Thymus (tissue), 11 donors: ENCODE results near the gene TK2. TPM values are rescaled to one million over a fixed set of nuclear protein-coding genes. Genes with fewer than 3 reads are reported as not detected.
"Not testable (repeated sequence)": the region's sequence is repeated elsewhere in the genome, so short reads cannot be mapped to it uniquely, and the experiment has no call there.

Experiments used
- DNase-seq, 9 donors: peaks; one replicate each; pipeline ENCODE4 v3.0.0-alpha.2; 2013; ENCODE audit warnings: low spot score in 9 of 9, low read depth in 6 of 9, missing footprints in 1 of 9
- H3K27ac ChIP-seq, 2 donors: one replicate each; pipeline ENCODE4 v1.5.1; 2013; ENCODE audit warnings: control low read depth in 1 of 2, low read depth in 1 of 2, low read length in 1 of 2, mild to moderate bottlenecking in 1 of 2, moderate library complexity in 1 of 2
- H3K27me3 ChIP-seq, 2 donors: one replicate each; pipeline ENCODE4 v1.5.1; 2013; ENCODE audit warnings: low read length in 1 of 2; ENCODE audit not compliant: control insufficient read depth in 2 of 2, insufficient read depth in 1 of 2
- H3K36me3 ChIP-seq, 2 donors: one replicate each; pipeline ENCODE4 v1.5.1; 2013; ENCODE audit warnings: low read length in 1 of 2, mild to moderate bottlenecking in 1 of 2, moderate library complexity in 1 of 2; ENCODE audit not compliant: control insufficient read depth in 2 of 2, insufficient read depth in 2 of 2
- H3K4me1 ChIP-seq, 2 donors: one replicate each; pipeline ENCODE4 v1.5.1; 2013; ENCODE audit warnings: low read length in 2 of 2; ENCODE audit not compliant: control insufficient read depth in 2 of 2, insufficient read depth in 2 of 2
- H3K4me3 ChIP-seq, 2 donors: one replicate each; pipeline ENCODE4 v1.5.1; 2013; ENCODE audit warnings: low read length in 2 of 2, control low read depth in 1 of 2, mild to moderate bottlenecking in 1 of 2
- H3K9me3 ChIP-seq, 2 donors: one replicate each; pipeline ENCODE4 v1.5.1; 2013; ENCODE audit warnings: low read length in 1 of 2, mild to moderate bottlenecking in 1 of 2; ENCODE audit not compliant: control insufficient read depth in 2 of 2, insufficient read depth in 1 of 2
- WGBS: extraction: QIAGEN DNeasy Blood & Tissue Kit; methylation state at CpG from one replicate; pipeline ENCODE4 v1.1.7; 2013; 5-methylcytosine and 5-hydroxymethylcytosine counted together
- polyA plus RNA-seq: library from polyadenylated mRNA; stranded (reverse); fragments of 200-250 nt; gene quantifications from one replicate; pipeline ENCODE4 v1.2.3, GENCODE V29; 2013
- total RNA-seq: library from RNA; stranded (reverse); fragments of 120-200 nt; gene quantifications from one replicate; pipeline ENCODE4 v1.2.4, GENCODE V29; 2013
- donor health status: healthy.

TK2 gene
- total and polyA plus RNA-seq, 2 donors: 11.9 to 15.9 TPM

DNA sequence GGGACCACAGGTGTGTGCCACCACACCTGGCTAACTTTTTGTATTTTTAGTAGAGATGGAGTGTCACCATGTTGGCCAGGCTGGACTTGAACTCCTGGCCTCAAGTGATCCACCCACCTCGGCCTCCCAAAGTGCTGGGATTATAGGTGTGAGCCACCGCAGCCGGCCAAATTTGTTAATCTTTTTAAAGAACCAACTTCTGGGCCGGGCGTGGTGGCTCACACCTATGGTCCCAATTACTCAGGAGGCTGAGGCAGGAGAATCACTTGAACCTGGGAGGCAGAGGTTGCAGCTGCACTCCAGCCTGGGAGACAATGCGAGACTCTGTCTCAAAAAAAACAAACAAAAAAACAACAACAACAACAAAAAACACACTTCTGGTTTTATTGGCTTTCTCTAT is 84.0 kb downstream of the TK2 start:
- H3K4me3 ChIP-seq, H3K4me1 ChIP-seq, H3K36me3 ChIP-seq, DNase-seq, H3K9me3 ChIP-seq, H3K27ac ChIP-seq: not testable (repeated sequence)
- H3K27me3 ChIP-seq: peaks cover 0 to 16% of the 10 kb centered on the region in 2 donors
- 98% methylated on average over 6 of the region's 6 CpGs for WGBS

DNA sequence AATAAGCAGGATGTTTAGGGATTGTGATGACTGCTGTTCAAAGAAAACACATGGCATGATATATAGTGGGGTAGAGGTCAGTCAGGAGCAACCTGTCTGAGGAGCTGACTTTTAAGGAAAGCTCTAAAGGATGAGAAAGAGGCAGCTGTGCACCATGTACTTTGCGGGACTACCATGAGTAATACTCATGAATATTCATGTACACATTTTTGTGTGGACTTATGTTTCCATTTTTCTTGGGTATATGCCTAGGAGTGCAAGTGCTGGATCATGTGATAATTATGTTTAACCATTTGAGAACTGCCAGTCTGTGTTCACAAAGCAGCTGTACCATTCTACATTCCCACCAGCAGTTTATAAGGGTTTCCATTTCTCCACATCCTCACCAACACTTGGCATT is 87.0 kb downstream of the TK2 start:
- WGBS: 92% methylated on average over 1 of the region's 1 CpG
- H3K4me3 ChIP-seq: no peak overlapping the region
- H3K27ac ChIP-seq: no peak overlapping the region
- peaks cover 0 to 29% of the 10 kb centered on the region in 2 donors for H3K27me3 ChIP-seq
- no peak for DNase-seq
- H3K36me3 ChIP-seq: no peaks in the 10 kb centered on the region
- H3K4me1 ChIP-seq: no peaks in the 10 kb centered on the region
- H3K9me3 ChIP-seq: no peaks in the 10 kb centered on the region

DNA sequence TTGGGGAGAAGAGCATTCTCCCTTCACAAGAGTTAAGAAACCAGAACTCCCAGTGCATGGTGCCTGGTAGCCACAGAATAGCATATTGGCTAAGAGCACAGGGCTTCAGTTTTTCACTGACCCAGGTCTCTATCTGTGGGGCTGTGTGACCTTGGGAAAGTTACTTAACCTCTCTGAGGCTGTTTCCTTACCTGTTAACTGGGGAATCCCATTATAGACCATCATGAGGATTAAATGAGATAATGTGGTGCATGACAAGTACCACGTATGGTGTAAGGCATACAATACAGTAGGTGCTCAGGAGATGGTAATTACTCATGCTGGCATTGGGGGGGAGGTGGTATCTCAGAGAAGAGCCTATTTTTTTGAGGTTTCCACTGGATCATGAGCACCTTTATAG is 89.2 kb downstream of the TK2 start:
- H3K9me3 ChIP-seq: no peaks in the 10 kb centered on the region
- WGBS: 88% methylated on average over 1 of the region's 1 CpG
- no peak for DNase-seq

DNA sequence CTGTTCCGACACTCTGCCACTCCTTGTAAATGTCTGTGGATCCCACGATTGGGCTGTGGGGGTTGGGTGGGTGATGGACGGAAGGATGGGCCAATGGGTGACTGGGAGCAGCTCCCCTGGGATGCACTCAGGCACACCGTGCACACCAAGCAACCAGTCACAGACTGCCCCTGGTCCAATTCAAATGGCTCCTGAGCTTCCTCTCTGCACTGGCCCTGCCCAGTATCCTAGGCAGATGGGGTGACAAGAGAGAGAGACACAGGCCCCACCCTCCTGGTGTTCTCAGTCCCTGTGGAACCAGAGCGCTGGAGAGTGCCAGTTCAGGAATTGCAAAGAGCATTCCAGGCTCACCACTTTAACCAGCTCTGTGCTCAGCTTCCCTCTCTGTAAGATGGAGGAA is 90.0 kb downstream of the TK2 start:
- Histone ChIP-seq H3K4me1 (no peaks in the 10 kb centered on the region), H3K4me3 (no peak overlapping the region), H3K27me3 (peaks cover 0 to 35% of the 10 kb centered on the region in 2 donors), H3K36me3 (no peaks in the 10 kb centered on the region), H3K9me3 (no peaks in the 10 kb centered on the region), H3K27ac (no peak overlapping the region)
- WGBS: 74% methylated on average over 5 of the region's 5 CpGs
- no peak for DNase-seq

More for the DNA sequence above, 89.2 kb downstream of the TK2 start:
- H3K4me1 ChIP-seq: no peaks in the 10 kb centered on the region
- no peak overlapping the region for H3K27ac ChIP-seq
- H3K27me3 ChIP-seq: peaks cover 0 to 35% of the 10 kb centered on the region in 2 donors
- H3K4me3 ChIP-seq: no peak overlapping the region
- H3K36me3 ChIP-seq: no peaks in the 10 kb centered on the region

DNA sequence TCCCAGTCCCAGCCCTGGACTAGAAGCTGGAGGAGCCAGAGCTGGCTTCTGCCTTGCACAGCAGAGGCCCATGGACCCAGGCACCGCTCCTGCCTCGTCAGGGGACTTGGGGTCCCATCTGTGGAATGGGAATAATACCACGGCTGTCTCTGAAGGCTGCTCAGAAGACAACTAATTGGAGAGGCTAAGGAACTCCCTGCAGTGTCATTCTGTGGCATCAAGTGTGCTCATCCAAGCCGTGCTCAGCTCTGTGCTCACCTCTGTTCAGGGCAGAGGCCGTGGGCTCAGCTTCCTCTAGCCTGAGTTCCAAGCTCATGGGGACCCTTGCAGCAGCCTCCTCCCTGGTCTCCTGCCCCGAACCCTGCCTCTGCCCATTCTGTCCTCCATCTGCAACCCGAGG is 91.1 kb downstream of the TK2 start:
- no peaks in the 10 kb centered on the region for H3K9me3 ChIP-seq
- no peak for DNase-seq
- H3K36me3 ChIP-seq: no peaks in the 10 kb centered on the region
- WGBS: 91% methylated on average over 7 of the region's 7 CpGs
- peaks cover 0 to 33% of the 10 kb centered on the region in 2 donors for H3K27me3 ChIP-seq
- no peaks in the 10 kb centered on the region for H3K4me1 ChIP-seq
- H3K4me3 ChIP-seq: no peak overlapping the region
- H3K27ac ChIP-seq: no peak overlapping the region

DNA sequence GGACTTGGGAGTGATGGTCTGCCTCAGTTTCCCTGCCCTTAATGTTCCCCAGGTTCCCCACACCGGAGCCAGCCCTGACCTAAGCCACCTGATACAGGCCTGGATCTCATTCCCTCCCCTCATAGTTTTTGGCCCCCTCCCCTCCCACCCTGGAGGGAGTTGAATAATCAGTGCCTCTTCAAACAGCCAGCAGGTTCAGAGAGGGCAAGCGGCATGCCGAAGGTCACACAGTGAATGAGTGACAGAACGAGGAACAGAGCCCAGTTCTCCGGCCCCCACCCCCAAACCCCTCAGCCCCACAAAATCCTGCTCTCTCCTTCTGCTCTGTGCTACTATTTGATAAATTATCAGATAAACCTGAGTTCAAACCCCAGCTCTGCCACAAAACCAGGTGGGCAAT is 91.6 kb downstream of the TK2 start:
- no peak for DNase-seq
- Histone ChIP-seq H3K9me3 (no peaks in the 10 kb centered on the region), H3K4me1 (no peaks in the 10 kb centered on the region), H3K27me3 (peaks cover 0 to 33% of the 10 kb centered on the region in 2 donors), H3K4me3 (no peak overlapping the region), H3K27ac (no peak overlapping the region), H3K36me3 (no peaks in the 10 kb centered on the region)
- WGBS: 96% methylated on average over 5 of the region's 5 CpGs

Other genes with a start within 250 kb of the TK2 start
- 7.5 TPM for gene CDH5, start 183.4 kb downstream of the TK2 start, total RNA-seq
- 12.0 TPM for gene CDH5, start 183.4 kb downstream of the TK2 start, polyA plus RNA-seq
- 0.05 TPM for gene BEAN1, start 122.8 kb downstream of the TK2 start, total RNA-seq
- gene BEAN1, start 122.8 kb downstream of the TK2 start, polyA plus RNA-seq: 0.25 TPM
- 126 TPM for gene CKLF, start 2.5 kb upstream of the TK2 start, total RNA-seq
- 53.8 TPM for gene CKLF, start 2.5 kb upstream of the TK2 start, polyA plus RNA-seq
- gene CMTM1, start 16.3 kb upstream of the TK2 start, total RNA-seq: 5.1 TPM
- 0.64 TPM for gene CMTM1, start 16.3 kb upstream of the TK2 start, polyA plus RNA-seq
- 0.94 TPM for gene CMTM2, start 29.3 kb upstream of the TK2 start, total RNA-seq
- gene CMTM2, start 29.3 kb upstream of the TK2 start, polyA plus RNA-seq: 1.3 TPM
- 15.9 TPM for gene CMTM3, start 54.6 kb upstream of the TK2 start, total RNA-seq
- 55.4 TPM for gene CMTM3, start 54.6 kb upstream of the TK2 start, polyA plus RNA-seq
- 2.2 TPM for gene CMTM4, start 146.6 kb upstream of the TK2 start, total RNA-seq
- gene CMTM4, start 146.6 kb upstream of the TK2 start, polyA plus RNA-seq: 3.4 TPM
- gene DYNC1LI2, start 201.5 kb upstream of the TK2 start, total RNA-seq: 24.1 TPM
- 44.9 TPM for gene DYNC1LI2, start 201.5 kb upstream of the TK2 start, polyA plus RNA-seq